Mucosa of descending colon (tissue), 3 donors: ENCODE data around the gene ERV3-1. TPM values are rescaled to one million over a fixed set of nuclear protein-coding genes. Genes with fewer than 3 reads are reported as not detected.
"Not testable (repeated sequence)": the region's sequence is repeated elsewhere in the genome, so short reads cannot be mapped to it uniquely, and the experiment has no call there.

ENCODE experiments used
- ATAC-seq: fragments of 200-7000 bp; cut with Tn5 transposase; one replicate; pipeline ENCODE4 v1.9.1; 2020; ENCODE audit warnings: mild to moderate bottlenecking, moderate library complexity
- DNase-seq, 3 donors: peaks; one replicate each; pipeline ENCODE4 v3.0.0-alpha.2; 2020
- H3K36me3 ChIP-seq: fragments of 200-600 bp; one replicate; pipeline ENCODE4 v1.8.0; 2021; ENCODE audit warnings: low read depth, mild to moderate bottlenecking
- H3K4me1 ChIP-seq: fragments of 200-600 bp; one replicate; pipeline ENCODE4 v1.8.0; 2021; ENCODE audit warnings: low read depth, mild to moderate bottlenecking
- H3K4me3 ChIP-seq: fragments of 200-600 bp; one replicate; pipeline ENCODE4 v1.8.0; 2021; ENCODE audit warnings: mild to moderate bottlenecking
- H3K9me3 ChIP-seq: fragments of 200-600 bp; one replicate; pipeline ENCODE4 v1.8.0; 2021; ENCODE audit warnings: mild to moderate bottlenecking
- CTCF ChIP-seq: fragments of 200-600 bp; IDR thresholded peaks from one replicate; pipeline ENCODE4 v1.8.0; 2022; ENCODE audit warnings: antibody characterized with exemption, mild to moderate bottlenecking
- intact Hi-C, 2 donors: fragments of 100-400 bp; cut with DNase I in 1 of 2; cut with micrococcal nuclease in 1 of 2; formaldehyde crosslinking; loops; one replicate each; pipeline versions ENCODE4 v1.11.0 to v1.11.1; 2022; cut with DNase I, micrococcal nuclease
- long read RNA-seq, 2 donors: library from polyadenylated mRNA; unstranded; transcript quantifications; one replicate each; pipeline ENCODE4 v2.0.0, GENCODE V29; 2019 to 2021
- total RNA-seq, 3 donors: library from RNA; stranded (reverse); fragmentation: NEBNext Ultra II Directional in 2 of 3; extraction: Animal tissue kit (Norgen Biotek cat#: 25700) in 2 of 3; gene quantifications; one replicate each; pipeline versions ENCODE4 v1.2.1 to v1.2.4, GENCODE V29; 2021 to 2023
- donor health status: DM: no; HTN: no; CAD: no; lungs with moderate emphysema.
- donor health status: DM: no; HTN: no; CAD: no.
- donor health status: DM: no; HTN: yes; CAD: no.

Gene ERV3-1
- total RNA-seq, result 10 to 100 TPM in 1 of 3 donors, 1 to 10 TPM in 2; 6.8 to 13.5 (median 9.0) TPM
- long read RNA-seq, donor 1, partial matches to known transcripts, result 0 of 7 reads
- long read RNA-seq, donor 1, other reads (novel, unspliced or antisense), result 4 of 7 reads
- long read RNA-seq, donor 2, partial matches to known transcripts, result 0 of 3 reads
- long read RNA-seq, donor 2, other reads (novel, unspliced or antisense), result 3 of 3 reads

GRCh38 chr7:65006094-65006992, at the start of gene ERV3-1:
ERV3-1 (minus strand) TSS chr7:65006687; CDS start chr7:64993026, 13,661 bp downstream.
- ATAC-seq (peak; percentile 100), DNase-seq (peak; percentile 92 to 97 (median 96))
- peaks cover 2% of the 10 kb centered on the region for H3K9me3 ChIP-seq
- H3K36me3 ChIP-seq, result no peaks in the 10 kb centered on the region
- H3K4me3 ChIP-seq, result peak within 1 kb of the TSS; percentile 61
- TF ChIP-seq CTCF, result no peak
- intact Hi-C loops, result no loop called here
- peaks cover 13% of the 10 kb centered on the region for H3K4me1 ChIP-seq

- H3K9me3 ChIP-seq, H3K4me1 ChIP-seq, H3K4me3 ChIP-seq, H3K36me3 ChIP-seq, intact Hi-C loops, ATAC-seq, DNase-seq: not testable (repeated sequence)
Observed at GRCh38 chr7:65055786-65056185, 49.3 kb upstream of the ERV3-1 start.

- H3K9me3 ChIP-seq, DNase-seq, H3K4me1 ChIP-seq, H3K4me3 ChIP-seq, H3K36me3 ChIP-seq, intact Hi-C loops, ATAC-seq: not testable (repeated sequence)
Observed at GRCh38 chr7:65054466-65054994, 48.0 kb upstream of the ERV3-1 start.

GRCh38 chr7:65051654-65052053, 45.2 kb upstream of the ERV3-1 start:
- H3K4me3 ChIP-seq, intact Hi-C loops, H3K4me1 ChIP-seq, ATAC-seq, H3K9me3 ChIP-seq, H3K36me3 ChIP-seq, DNase-seq: not testable (repeated sequence)

- ATAC-seq, DNase-seq, intact Hi-C loops, H3K4me1 ChIP-seq, H3K9me3 ChIP-seq, H3K4me3 ChIP-seq, H3K36me3 ChIP-seq: not testable (repeated sequence)
Observed at GRCh38 chr7:65051139-65051538, 44.7 kb upstream of the ERV3-1 start.

GRCh38 chr7:65046329-65046728, 39.8 kb upstream of the ERV3-1 start:
- H3K4me1 ChIP-seq, DNase-seq, H3K9me3 ChIP-seq, H3K36me3 ChIP-seq, intact Hi-C loops, H3K4me3 ChIP-seq: not testable (repeated sequence)
- ATAC-seq, result peak; percentile 73

GRCh38 chr7:65045589-65045988, 39.1 kb upstream of the ERV3-1 start:
- H3K4me3 ChIP-seq, DNase-seq, H3K9me3 ChIP-seq, ATAC-seq, H3K4me1 ChIP-seq, H3K36me3 ChIP-seq, intact Hi-C loops: not testable (repeated sequence)

- intact Hi-C loops, H3K4me1 ChIP-seq, H3K9me3 ChIP-seq, H3K36me3 ChIP-seq: not testable (repeated sequence)
- ATAC-seq (peak; percentile 42), DNase-seq (peak; percentile 55 to 73 (median 70))
- peak overlapping the region; percentile 70 for H3K4me3 ChIP-seq
Observed at GRCh38 chr7:65038767-65039166, 32.3 kb upstream of the ERV3-1 start.
